ENCODE results near the gene CYP4V2. TPM values are rescaled to one million over a fixed set of nuclear protein-coding genes. Genes with fewer than 3 reads are reported as not detected.

Gene CYP4V2
- total and polyA plus RNA-seq, 2 donors (not counting 1 experiment from before 2014, with no cell fraction given): 9.5 to 18.3 TPM

- CTCF ChIA-PET: no interaction called here
- H3K4me2 ChIP-seq (replicated peaks; ENCODE audit: low read depth, low read length, poor library complexity, severe bottlenecking): no peak within 1 kb of the TSS
- POLR2A ChIA-PET: no interaction called here
- no peak within 1 kb of the TSS for H2AFZ ChIP-seq (ENCODE audit: insufficient read depth, low read depth, low read length, poor library complexity, severe bottlenecking)
- no peaks in the 10 kb centered on the region for H3K36me3 ChIP-seq (replicated peaks in 1 of 2; ENCODE audit: control extremely low read depth in 1 of 2, control insufficient read depth in 1 of 2, extremely low read depth in 1 of 2, insufficient read depth in 2 of 2, low read length in 1 of 2)
- peaks cover 3 to 22% (median 9%) of the 10 kb centered on the region in 3 donors for H3K9me3 ChIP-seq (ENCODE audit: control extremely low read depth in 1 of 3, control insufficient read depth in 2 of 3, insufficient read depth in 1 of 3, low read length in 2 of 3)
- WGBS (ENCODE audit: insufficient coverage): no CpG with 5 or more reads among the region's 5 CpGs
- H3K27me3 ChIP-seq (replicated peaks in 1 of 4; ENCODE audit: control extremely low read depth in 1 of 4, control insufficient read depth in 3 of 4, insufficient read depth in 4 of 4, low read length in 3 of 4): no peaks in the 10 kb centered on the region
- no peak within 1 kb of the TSS for H3K27ac ChIP-seq (ENCODE audit: low read length in 2 of 2)
- DNase-seq (no peak), ATAC-seq (ENCODE audit: low read depth) (no peak)
- Mint-ChIP-seq H3K4me1 (no peaks in the 10 kb centered on the region), H3K27ac (no peak within 1 kb of the TSS), H3K4me3 (no peak within 1 kb of the TSS), H3K27me3 (peaks cover 8% of the 10 kb centered on the region), H3K9me3 (ENCODE audit: insufficient read depth) (peaks cover 9% of the 10 kb centered on the region)
- no peak for TF ChIP-seq EZH2 (IDR thresholded peaks at IDR 0.05; ENCODE audit: borderline replicate concordance, insufficient read depth, low read depth, low read length, poor library complexity, severe bottlenecking)
- TF ChIP-seq CTCF (IDR thresholded peaks at IDR 0.05): no peak
- intact Hi-C loops (cut with micrococcal nuclease): no loop called here
- no peak within 1 kb of the TSS for H3K9ac ChIP-seq (ENCODE audit: low read length)
- H3K4me3 ChIP-seq (ENCODE audit: control extremely low read depth in 1 of 5, extremely low read depth in 1 of 5, insufficient read depth in 1 of 5, low read depth in 2 of 5, low read length in 4 of 5): no peak within 1 kb of the TSS
- H3K4me1 ChIP-seq (ENCODE audit: control insufficient read depth in 2 of 2, insufficient read depth in 2 of 2, low read length in 2 of 2): no peaks in the 10 kb centered on the region
- no peaks in the 10 kb centered on the region for H3K79me2 ChIP-seq (ENCODE audit: control insufficient read depth, insufficient read depth, low read length)
- no peaks in the 10 kb centered on the region for H4K20me1 ChIP-seq (ENCODE audit: control insufficient read depth, insufficient read depth, low read length, poor library complexity, severe bottlenecking)
Measured at GRCh38 chr4:186227221-186227620, 35.9 kb downstream of the CYP4V2 start, which contains the start of gene KLKB1. Gene KLKB1 (plus strand): TSS chr4:186227507. CDS start chr4:186228196, 689 bp downstream.

- TF ChIP-seq CTCF (IDR thresholded peaks at IDR 0.05) (no peak), EZH2 (IDR thresholded peaks at IDR 0.05; ENCODE audit: borderline replicate concordance, insufficient read depth, low read depth, low read length, poor library complexity, severe bottlenecking) (no peak)
- H3K36me3 ChIP-seq (replicated peaks in 1 of 2; ENCODE audit: control extremely low read depth in 1 of 2, control insufficient read depth in 1 of 2, extremely low read depth in 1 of 2, insufficient read depth in 2 of 2, low read length in 1 of 2): no peaks in the 10 kb centered on the region
- ATAC-seq (ENCODE audit: low read depth): no peak
- Mint-ChIP-seq H3K9me3 (ENCODE audit: insufficient read depth) (peaks cover 9% of the 10 kb centered on the region), H3K4me3 (no peak overlapping the region), H3K4me1 (no peaks in the 10 kb centered on the region), H3K27ac (no peak overlapping the region), H3K27me3 (peaks cover 6% of the 10 kb centered on the region)
- intact Hi-C loops (cut with micrococcal nuclease): no loop called here
- H2AFZ ChIP-seq (ENCODE audit: insufficient read depth, low read depth, low read length, poor library complexity, severe bottlenecking): no peak overlapping the region
- no peaks in the 10 kb centered on the region for H3K79me2 ChIP-seq (ENCODE audit: control insufficient read depth, insufficient read depth, low read length)
- ChIA-PET CTCF (no interaction called here), POLR2A (no interaction called here)
- H3K4me3 ChIP-seq (ENCODE audit: control extremely low read depth in 1 of 5, extremely low read depth in 1 of 5, insufficient read depth in 1 of 5, low read depth in 2 of 5, low read length in 4 of 5): no peak overlapping the region
- DNase-seq: no peak
- peaks cover 3 to 22% (median 9%) of the 10 kb centered on the region in 3 donors for H3K9me3 ChIP-seq (ENCODE audit: control extremely low read depth in 1 of 3, control insufficient read depth in 2 of 3, insufficient read depth in 1 of 3, low read length in 2 of 3)
- no peaks in the 10 kb centered on the region for H3K27me3 ChIP-seq (replicated peaks in 1 of 4; ENCODE audit: control extremely low read depth in 1 of 4, control insufficient read depth in 3 of 4, insufficient read depth in 4 of 4, low read length in 3 of 4)
- H4K20me1 ChIP-seq (ENCODE audit: control insufficient read depth, insufficient read depth, low read length, poor library complexity, severe bottlenecking): no peaks in the 10 kb centered on the region
- WGBS (ENCODE audit: insufficient coverage): 80% methylated on average over 1 of the region's 2 CpGs
- H3K4me1 ChIP-seq (ENCODE audit: control insufficient read depth in 2 of 2, insufficient read depth in 2 of 2, low read length in 2 of 2): no peaks in the 10 kb centered on the region
- H3K27ac ChIP-seq (ENCODE audit: low read length in 2 of 2): no peak overlapping the region
- H3K4me2 ChIP-seq (replicated peaks; ENCODE audit: low read depth, low read length, poor library complexity, severe bottlenecking): no peak overlapping the region
- no peak overlapping the region for H3K9ac ChIP-seq (ENCODE audit: low read length)
Measured at GRCh38 chr4:186227744-186228513, 36.6 kb downstream of the CYP4V2 start.

Data from B cell (primary cell).